Trophoblast cell (in vitro differentiated cells and primary cell): ENCODE measurements around the gene NUP62.

ENCODE experiments used
- DNase-seq, 2 donors: peaks; one replicate each; pipeline ENCODE4 v3.0.0-alpha.2; 2016
- H2AFZ ChIP-seq: 2 replicates; pipeline ENCODE4 v1.6.1; 2013; ENCODE audit warnings: low read length, moderate library complexity, mild to moderate bottlenecking; ENCODE audit not compliant: insufficient read depth, poor library complexity
- H2AK5ac ChIP-seq: 2 replicates; pipeline ENCODE4 v1.6.1; 2013; ENCODE audit warnings: mild to moderate bottlenecking, low read length
- H2BK120ac ChIP-seq: 2 replicates; pipeline ENCODE4 v1.6.1; 2013; ENCODE audit warnings: low read length, mild to moderate bottlenecking, moderate library complexity; ENCODE audit not compliant: insufficient read depth, poor library complexity
- H2BK12ac ChIP-seq: 2 replicates; pipeline ENCODE4 v1.6.1; 2013; ENCODE audit warnings: mild to moderate bottlenecking, low read length, moderate library complexity
- H2BK5ac ChIP-seq: 2 replicates; pipeline ENCODE4 v1.6.1; 2013; ENCODE audit warnings: low read length, low read depth, moderate library complexity, mild to moderate bottlenecking; ENCODE audit not compliant: poor library complexity
- H3K14ac ChIP-seq: 2 replicates; pipeline ENCODE4 v1.6.1; 2013; ENCODE audit warnings: mild to moderate bottlenecking, low read length
- H3K18ac ChIP-seq: 2 replicates; pipeline ENCODE4 v1.6.1; 2013; ENCODE audit warnings: mild to moderate bottlenecking, low read length
- H3K23ac ChIP-seq: 2 replicates; pipeline ENCODE4 v1.6.1; 2013; ENCODE audit warnings: low read length
- H3K27ac ChIP-seq: 2 replicates; pipeline ENCODE4 v1.5.1; 2013; ENCODE audit warnings: low read depth, mild to moderate bottlenecking, inconsistent platforms, low read length, moderate library complexity
- H3K27me3 ChIP-seq: 2 replicates; pipeline ENCODE4 v1.6.1; 2013; ENCODE audit warnings: inconsistent platforms, mild to moderate bottlenecking, low read length, moderate library complexity; ENCODE audit not compliant: insufficient read depth
- H3K36me3 ChIP-seq, 2 experiments: 1 replicate in 1 of 2; 2 replicates in 1 of 2; pipeline ENCODE4 v1.6.1; 2013; ENCODE audit warnings: low read length in 2 of 2, mild to moderate bottlenecking in 2 of 2, moderate library complexity in 1 of 2; ENCODE audit not compliant: insufficient read depth in 2 of 2, control insufficient read depth in 1 of 2
- H3K4ac ChIP-seq: 2 replicates; pipeline ENCODE4 v1.6.1; 2013; ENCODE audit warnings: low read depth, mild to moderate bottlenecking, low read length, moderate library complexity
- H3K4me1 ChIP-seq, 2 experiments: 1 replicate in 1 of 2; 2 replicates in 1 of 2; pipeline ENCODE4 v1.6.1; 2013; ENCODE audit warnings: low read length in 2 of 2, mild to moderate bottlenecking in 2 of 2, moderate library complexity in 1 of 2; ENCODE audit not compliant: insufficient read depth in 2 of 2, control insufficient read depth in 1 of 2
- H3K4me2 ChIP-seq: 2 replicates; pipeline ENCODE4 v1.6.1; 2013; ENCODE audit warnings: inconsistent platforms, mild to moderate bottlenecking, low read length, moderate library complexity
- H3K4me3 ChIP-seq: 2 replicates; pipeline ENCODE4 v1.5.1; 2013; ENCODE audit warnings: mild to moderate bottlenecking, low read depth, low read length, inconsistent platforms
- H3K79me1 ChIP-seq: one replicate; pipeline ENCODE4 v1.6.1; 2013; ENCODE audit warnings: low read length
- H3K79me2 ChIP-seq: 2 replicates; pipeline ENCODE4 v1.6.1; 2013; ENCODE audit warnings: low read length, mild to moderate bottlenecking; ENCODE audit not compliant: control insufficient read depth, insufficient read depth, poor library complexity
- H3K9ac ChIP-seq: 2 replicates; pipeline ENCODE4 v1.6.1; 2013; ENCODE audit warnings: mild to moderate bottlenecking, low read length
- H3K9me3 ChIP-seq: 2 replicates; pipeline ENCODE4 v1.6.1; 2013; ENCODE audit warnings: low read depth, mild to moderate bottlenecking, control low read depth, inconsistent platforms, low read length; ENCODE audit not compliant: insufficient read depth
- H4K12ac ChIP-seq: 2 replicates; pipeline ENCODE4 v1.6.1; 2013; ENCODE audit warnings: low read depth, mild to moderate bottlenecking, low read length, moderate library complexity
- H4K8ac ChIP-seq: 2 replicates; pipeline ENCODE4 v1.6.1; 2013; ENCODE audit warnings: low read depth, mild to moderate bottlenecking, low read length, moderate library complexity
- H4K91ac ChIP-seq: one replicate; pipeline ENCODE4 v1.6.1; 2013; ENCODE audit warnings: low read depth, mild to moderate bottlenecking, low read length, moderate library complexity
- WGBS: extraction: QIAGEN DNeasy Blood & Tissue Kit; methylation state at CpG from one replicate; pipeline ENCODE4 v1.1.7; 2013; ENCODE audit warnings: missing lambda C conversion rate; ENCODE audit not compliant: insufficient read length, insufficient coverage; ENCODE audit errors: extremely low coverage; 5-methylcytosine and 5-hydroxymethylcytosine counted together

The NUP62 gene

DNA sequence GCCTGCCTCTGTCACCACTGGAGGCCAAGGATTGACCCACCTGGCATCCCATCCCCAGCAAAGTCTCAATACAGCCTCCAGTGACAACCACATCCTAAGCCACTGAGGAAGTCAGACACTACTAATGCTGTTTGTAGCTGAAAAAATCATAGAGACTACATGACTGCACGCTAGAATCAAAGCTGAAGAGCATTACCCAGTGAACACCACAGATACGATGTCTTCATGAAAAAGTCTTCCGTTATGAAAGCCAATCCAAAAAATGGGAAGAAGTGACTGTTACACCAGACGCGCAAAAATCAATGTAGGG is 11.1 kb upstream of the NUP62 start:
- WGBS: no CpG with 5 or more reads among the region's 5 CpGs
- H3K27me3 ChIP-seq: no peaks in the 10 kb centered on the region
- no peak overlapping the region for H3K4ac ChIP-seq
- no peak for DNase-seq
- no peaks in the 10 kb centered on the region for H3K79me1 ChIP-seq
- no peak overlapping the region for H3K27ac ChIP-seq
- H2BK5ac ChIP-seq: no peak overlapping the region
- peaks cover 2% of the 10 kb centered on the region for H3K9me3 ChIP-seq
- no peaks in the 10 kb centered on the region for H3K36me3 ChIP-seq
- no peak overlapping the region for H4K91ac ChIP-seq
- H2BK120ac ChIP-seq: no peak overlapping the region
- H3K4me2 ChIP-seq: no peak overlapping the region
- H2BK12ac ChIP-seq: no peak overlapping the region
- no peaks in the 10 kb centered on the region for H3K79me2 ChIP-seq
- H2AK5ac ChIP-seq: no peak overlapping the region
- no peak overlapping the region for H2AFZ ChIP-seq
- no peak overlapping the region for H3K18ac ChIP-seq
- no peak overlapping the region for H3K23ac ChIP-seq
- no peak overlapping the region for H3K4me3 ChIP-seq
- no peak overlapping the region for H4K12ac ChIP-seq
- no peak overlapping the region for H3K9ac ChIP-seq
- H3K14ac ChIP-seq: no peak overlapping the region
- no peak overlapping the region for H4K8ac ChIP-seq
- peaks cover 0 to 3% of the 10 kb centered on the region in 2 experiments for H3K4me1 ChIP-seq

DNA sequence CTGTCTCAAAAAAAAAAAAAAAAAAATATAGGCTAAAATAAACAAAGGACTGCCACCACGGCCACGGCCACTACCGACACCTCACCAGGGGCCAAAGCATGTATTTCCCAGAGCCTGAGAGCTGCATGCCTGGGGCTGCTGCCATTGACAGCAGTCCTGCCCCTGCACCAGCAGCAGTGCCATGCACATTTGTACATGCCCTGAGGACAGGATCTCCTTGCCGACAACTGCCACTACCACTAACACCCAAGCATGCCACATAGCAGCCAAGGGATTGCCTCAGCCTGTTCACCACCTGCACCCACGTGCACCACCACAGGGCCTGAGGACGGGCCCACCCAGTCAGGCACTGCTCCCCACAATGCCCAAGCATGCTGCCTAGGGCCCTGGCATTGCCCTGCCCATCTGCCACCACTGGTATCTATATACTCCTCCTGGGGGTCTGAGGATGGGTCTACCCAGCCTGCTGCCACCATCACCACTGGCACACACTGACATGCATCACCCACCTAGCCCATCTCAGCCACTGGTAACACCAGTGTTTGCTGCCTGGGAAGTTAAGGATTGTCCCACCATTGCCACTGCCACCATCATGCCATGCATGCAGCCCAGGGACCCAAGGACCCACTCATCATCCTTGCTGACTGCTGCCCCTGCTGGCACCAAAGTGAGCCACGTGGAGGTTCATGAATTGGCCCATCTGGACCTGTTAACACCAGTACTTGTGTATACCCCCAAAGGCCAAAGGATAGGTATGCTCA is 10.6 kb upstream of the NUP62 start:
- H2BK5ac ChIP-seq: no peak overlapping the region
- H4K12ac ChIP-seq: no peak overlapping the region
- H3K23ac ChIP-seq: no peak overlapping the region
- no peaks in the 10 kb centered on the region for H3K79me2 ChIP-seq
- no peak overlapping the region for H3K14ac ChIP-seq
- no peak overlapping the region for H3K27ac ChIP-seq
- H4K91ac ChIP-seq: no peak overlapping the region
- no peak overlapping the region for H3K18ac ChIP-seq
- no peaks in the 10 kb centered on the region for H3K27me3 ChIP-seq
- no peak overlapping the region for H3K9ac ChIP-seq
- no peak for DNase-seq
- H3K4ac ChIP-seq: no peak overlapping the region
- no peak overlapping the region for H4K8ac ChIP-seq
- H2BK12ac ChIP-seq: no peak overlapping the region
- H2BK120ac ChIP-seq: no peak overlapping the region
- no peak overlapping the region for H3K4me2 ChIP-seq
- H3K79me1 ChIP-seq: no peaks in the 10 kb centered on the region
- no CpG with 5 or more reads among the region's 7 CpGs for whole genome bisulfite sequencing
- H2AFZ ChIP-seq: no peak overlapping the region
- no peak overlapping the region for H3K4me3 ChIP-seq
- no peaks in the 10 kb centered on the region for H3K36me3 ChIP-seq
- H2AK5ac ChIP-seq: no peak overlapping the region
- H3K9me3 ChIP-seq: peaks cover 2% of the 10 kb centered on the region
- H3K4me1 ChIP-seq: peaks cover 0 to 3% of the 10 kb centered on the region in 2 experiments

DNA sequence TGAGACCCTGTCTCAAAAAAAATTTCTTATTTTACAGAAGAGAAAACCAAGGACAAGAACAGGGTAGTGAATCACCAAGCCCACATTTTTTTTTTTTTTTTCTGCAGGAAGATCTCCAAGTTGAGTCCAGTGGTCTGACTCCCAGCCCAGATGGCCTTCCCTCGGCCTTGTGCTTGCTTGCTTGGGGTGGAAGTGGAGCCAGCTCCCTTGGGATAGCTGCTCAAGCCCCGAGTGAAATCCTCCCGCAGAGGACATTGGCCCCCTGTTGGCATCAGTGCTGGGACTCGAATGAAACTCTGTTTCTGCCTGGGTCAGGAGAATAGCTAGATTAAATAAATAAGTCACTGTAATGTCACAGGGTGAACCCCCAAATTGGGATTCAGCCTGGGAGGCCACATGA is 9.4 kb upstream of the NUP62 start:
- Histone ChIP-seq H3K4ac (no peak overlapping the region), H3K23ac (no peak overlapping the region), H3K4me3 (no peak overlapping the region), H2AFZ (no peak overlapping the region), H2BK12ac (no peak overlapping the region), H4K12ac (no peak overlapping the region), H3K27me3 (no peaks in the 10 kb centered on the region), H3K79me1 (no peaks in the 10 kb centered on the region), H3K18ac (no peak overlapping the region), H3K79me2 (no peaks in the 10 kb centered on the region), H2AK5ac (no peak overlapping the region), H3K4me2 (no peak overlapping the region), H3K9ac (no peak overlapping the region), H3K4me1 (peaks cover 0 to 3% of the 10 kb centered on the region in 2 experiments), H3K9me3 (peaks cover 2% of the 10 kb centered on the region), H4K8ac (no peak overlapping the region), H3K14ac (no peak overlapping the region), H3K36me3 (no peaks in the 10 kb centered on the region), H4K91ac (no peak overlapping the region), H2BK5ac (no peak overlapping the region), H2BK120ac (no peak overlapping the region), H3K27ac (no peak overlapping the region)
- WGBS: no CpG with 5 or more reads among the region's 4 CpGs
- no peak for DNase-seq

DNA sequence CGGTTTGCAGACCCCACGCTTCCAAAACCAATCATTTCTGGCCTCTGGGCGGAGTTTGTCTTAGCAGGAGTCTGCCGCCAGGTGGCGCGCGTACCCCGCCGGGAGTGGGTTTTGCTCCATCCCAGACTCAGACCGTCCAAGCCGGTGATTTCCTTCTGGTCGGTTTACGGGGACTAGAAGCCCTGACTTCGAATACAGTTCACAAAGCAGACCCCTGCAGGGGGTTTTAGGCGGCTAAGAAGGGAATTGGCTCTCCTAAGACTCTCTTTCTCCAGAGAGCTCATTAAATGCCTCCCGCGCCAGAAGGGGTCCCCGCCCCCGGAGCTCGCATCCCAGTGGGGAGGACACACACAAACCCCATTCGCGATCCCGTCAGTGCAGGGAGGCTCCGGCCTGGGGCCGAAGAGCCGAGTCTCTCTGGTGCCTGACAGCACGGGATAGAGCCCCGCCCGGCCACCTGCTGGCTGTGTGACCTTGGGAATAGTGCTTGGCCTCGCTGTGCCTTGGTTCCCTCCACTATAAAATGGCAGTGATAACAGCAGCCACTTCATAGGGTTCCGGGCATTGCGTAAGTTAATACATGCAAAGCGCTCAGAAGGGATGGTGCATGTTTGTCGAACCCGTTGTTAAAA is 8.6 kb upstream of the NUP62 start:
- no peak overlapping the region for H3K9ac ChIP-seq
- no peak overlapping the region for H3K4me3 ChIP-seq
- H2AK5ac ChIP-seq: no peak overlapping the region
- H3K18ac ChIP-seq: no peak overlapping the region
- no CpG with 5 or more reads among the region's 35 CpGs for WGBS
- H3K27me3 ChIP-seq: no peaks in the 10 kb centered on the region
- no peak overlapping the region for H3K14ac ChIP-seq
- DNase-seq: peak; percentile 59 to 85
- peaks cover 0 to 3% of the 10 kb centered on the region in 2 experiments for H3K4me1 ChIP-seq
- no peak overlapping the region for H3K23ac ChIP-seq
- no peaks in the 10 kb centered on the region for H3K79me2 ChIP-seq
- no peak overlapping the region for H2BK12ac ChIP-seq
- H3K27ac ChIP-seq: no peak overlapping the region
- H3K36me3 ChIP-seq: peaks cover 0 to 1% of the 10 kb centered on the region in 2 experiments
- no peaks in the 10 kb centered on the region for H3K79me1 ChIP-seq
- H2BK5ac ChIP-seq: no peak overlapping the region
- peaks cover 2% of the 10 kb centered on the region for H3K9me3 ChIP-seq
- no peak overlapping the region for H4K91ac ChIP-seq
- no peak overlapping the region for H2AFZ ChIP-seq
- no peak overlapping the region for H4K8ac ChIP-seq
- H4K12ac ChIP-seq: no peak overlapping the region
- H3K4ac ChIP-seq: no peak overlapping the region
- peak overlapping the region; percentile 60 for H3K4me2 ChIP-seq
- H2BK120ac ChIP-seq: no peak overlapping the region
